Fibroblast of the aortic adventitia (primary cell): ENCODE data around the gene ATG2A. TPM values are rescaled to one million over a fixed set of nuclear protein-coding genes. Genes with fewer than 3 reads are reported as not detected.

ENCODE experiments used
- DNase-seq: peaks from one replicate; pipeline ENCODE4 v3.0.0-alpha.2; 2010; ENCODE audit warnings: low read depth
- H3K4me3 ChIP-seq: 2 replicates; pipeline ENCODE4 v1.5.1; 2011; ENCODE audit warnings: low read depth, mild to moderate bottlenecking, control low read depth, low read length, moderate library complexity
- CTCF ChIP-seq: IDR thresholded peaks from 2 replicates; pipeline ENCODE4 v1.5.1; 2011; ENCODE audit warnings: mild to moderate bottlenecking, low read length, control low read depth, inconsistent platforms; ENCODE audit not compliant: insufficient read depth
- total RNA-seq: library from RNA; depleted of rRNA; stranded (reverse); fragments of >200 nt; gene quantifications from 2 replicates; pipeline ENCODE4 v1.2.3, GENCODE V29; 2012; ENCODE audit warnings: low replicate concordance

Gene ATG2A
- 18.2 and 18.8 TPM in 2 replicates for total RNA-seq

GRCh38 chr11:64916775-64917662, at the start of gene ATG2A:
Gene ATG2A, minus strand, starts transcription at chr11:64917209. Its CDS starts 74 bp downstream, at chr11:64917135.
- DNase-seq = peak; percentile 100
- H3K4me3 ChIP-seq = peak within 1 kb of the TSS; percentile 99
- TF ChIP-seq CTCF = no peak

GRCh38 chr11:64963072-64963631, 46.1 kb upstream of the ATG2A start:
- H3K4me3 ChIP-seq = no peak overlapping the region
- no peak for DNase-seq
- TF ChIP-seq CTCF = no peak

- peak; percentile 45 for DNase-seq
- TF ChIP-seq CTCF = no peak
- no peak overlapping the region for H3K4me3 ChIP-seq
These were observed 43.7 kb upstream of the ATG2A start for GRCh38 chr11:64960719-64961118.

GRCh38 chr11:64959498-64959897, 42.5 kb upstream of the ATG2A start:
- no peak overlapping the region for H3K4me3 ChIP-seq
- TF ChIP-seq CTCF = no peak
- no peak for DNase-seq

- TF ChIP-seq CTCF = no peak
- H3K4me3 ChIP-seq = no peak overlapping the region
- DNase-seq = no peak
These were observed 37.2 kb upstream of the ATG2A start for GRCh38 chr11:64954201-64954600.

- H3K4me3 ChIP-seq = no peak overlapping the region
- TF ChIP-seq CTCF = no peak
- no peak for DNase-seq
These were observed 34.5 kb upstream of the ATG2A start for GRCh38 chr11:64951529-64951928.
